ENCODE data around the gene AKNAD1.

DNA sequence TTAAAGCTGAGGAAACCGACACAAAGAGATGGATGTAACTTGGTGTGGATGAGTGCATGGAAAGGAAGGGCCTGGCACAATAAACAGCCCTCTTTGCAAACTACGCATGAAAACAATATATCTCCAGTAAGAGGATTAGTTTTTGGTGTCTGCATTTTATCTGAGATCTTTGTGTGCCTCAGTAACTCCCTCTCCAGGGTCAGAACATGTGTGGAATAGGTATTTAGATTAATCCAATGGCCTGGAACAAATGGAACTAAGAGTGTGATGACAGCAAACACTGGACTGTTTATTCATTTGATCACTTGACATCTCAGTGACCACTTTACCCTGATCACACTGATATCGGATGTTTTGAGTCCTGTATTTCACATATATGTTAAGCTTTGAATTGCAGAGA lies 45.3 kb downstream of the AKNAD1 start:
- TF ChIP-seq, protein P1, sequence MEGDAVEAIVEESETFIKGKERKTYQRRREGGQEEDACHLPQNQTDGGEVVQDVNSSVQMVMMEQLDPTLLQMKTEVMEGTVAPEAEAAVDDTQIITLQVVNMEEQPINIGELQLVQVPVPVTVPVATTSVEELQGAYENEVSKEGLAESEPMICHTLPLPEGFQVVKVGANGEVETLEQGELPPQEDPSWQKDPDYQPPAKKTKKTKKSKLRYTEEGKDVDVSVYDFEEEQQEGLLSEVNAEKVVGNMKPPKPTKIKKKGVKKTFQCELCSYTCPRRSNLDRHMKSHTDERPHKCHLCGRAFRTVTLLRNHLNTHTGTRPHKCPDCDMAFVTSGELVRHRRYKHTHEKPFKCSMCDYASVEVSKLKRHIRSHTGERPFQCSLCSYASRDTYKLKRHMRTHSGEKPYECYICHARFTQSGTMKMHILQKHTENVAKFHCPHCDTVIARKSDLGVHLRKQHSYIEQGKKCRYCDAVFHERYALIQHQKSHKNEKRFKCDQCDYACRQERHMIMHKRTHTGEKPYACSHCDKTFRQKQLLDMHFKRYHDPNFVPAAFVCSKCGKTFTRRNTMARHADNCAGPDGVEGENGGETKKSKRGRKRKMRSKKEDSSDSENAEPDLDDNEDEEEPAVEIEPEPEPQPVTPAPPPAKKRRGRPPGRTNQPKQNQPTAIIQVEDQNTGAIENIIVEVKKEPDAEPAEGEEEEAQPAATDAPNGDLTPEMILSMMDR (IDR thresholded peaks at IDR 0.05) = no peak
- TF ChIP-seq ZFX (IDR thresholded peaks at IDR 0.05; ENCODE audit: borderline replicate concordance) = no peak
